ENCODE data around the gene DYSF.

The DYSF gene

DNA sequence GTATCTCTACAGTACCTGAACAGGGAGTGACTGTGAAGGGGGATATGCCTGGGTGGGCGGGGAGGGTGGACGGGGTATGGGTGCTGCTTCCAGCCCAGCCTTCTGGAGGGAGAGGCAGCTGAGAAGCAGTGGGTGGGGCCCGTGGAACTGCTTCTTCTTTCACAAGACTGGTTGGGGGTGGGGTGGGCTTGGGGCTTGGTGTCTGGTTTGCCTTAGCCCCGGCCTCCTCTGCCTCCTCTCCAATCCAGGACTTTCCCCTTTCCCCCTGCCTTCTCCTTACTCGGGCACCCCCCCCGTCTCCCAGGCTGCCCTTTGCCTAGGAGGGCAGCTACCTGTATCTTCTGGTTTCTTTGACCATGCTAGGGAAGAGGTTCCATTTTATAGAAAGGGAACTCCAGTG, 233.4 kb downstream of the DYSF start:
- no peak for DNase-seq (ENCODE audit: low read depth in 3 of 3, low spot score in 1 of 3)

DNA sequence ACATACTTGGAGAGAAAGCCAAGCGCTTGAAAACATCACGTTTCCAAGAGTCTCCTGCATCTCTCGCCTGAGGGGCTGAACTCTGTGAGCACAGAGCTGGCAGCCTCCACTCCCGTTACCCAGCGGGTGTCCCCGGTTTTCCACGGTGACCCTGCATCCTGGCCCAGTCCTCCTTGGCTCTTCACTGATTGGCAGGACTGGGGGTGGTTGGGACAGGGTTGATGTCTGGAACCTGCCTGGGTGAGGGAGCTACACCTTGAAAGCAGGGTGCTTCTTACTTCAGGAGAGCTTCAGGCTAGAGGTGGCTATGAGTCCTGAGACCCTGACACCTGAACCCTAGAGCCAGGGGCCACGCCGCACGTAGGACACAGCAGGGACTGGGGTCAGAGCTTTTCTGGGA, 234.1 kb downstream of the DYSF start:
- DNase-seq (ENCODE audit: low read depth in 3 of 3, low spot score in 1 of 3), result no peak

DNA sequence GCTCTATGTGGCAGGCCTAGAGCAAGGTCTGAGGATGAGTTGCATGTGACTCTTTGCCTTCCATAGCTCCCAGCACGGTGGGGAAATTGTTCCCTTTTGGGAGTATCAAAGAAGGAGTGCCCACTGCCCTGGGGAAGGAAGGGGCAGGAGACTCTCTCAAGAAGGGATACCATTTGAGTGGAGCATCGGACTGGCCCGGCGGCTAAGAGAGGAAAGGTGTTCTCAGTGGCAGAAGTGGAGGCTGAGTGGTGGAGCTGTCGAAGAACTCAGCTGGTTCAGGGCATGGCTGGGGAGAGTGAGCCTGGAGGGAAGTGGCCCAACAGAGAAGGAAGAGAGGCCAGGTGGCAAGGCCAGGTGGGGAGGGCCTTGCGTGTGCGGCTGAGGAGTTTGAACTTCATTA, 235.2 kb downstream of the DYSF start:
- no peak for DNase-seq (ENCODE audit: low read depth in 3 of 3, low spot score in 1 of 3)

- no peak for DNase-seq (ENCODE audit: low read depth in 3 of 3, low spot score in 1 of 3)
Observed at GRCh38 chr2:71689393-71689792, 236.0 kb downstream of the DYSF start.

- DNase-seq (ENCODE audit: low read depth in 3 of 3, low spot score in 1 of 3), result no peak
Observed at GRCh38 chr2:71689968-71690834, 236.8 kb downstream of the DYSF start.

GRCh38 chr2:71690876-71691475, 237.6 kb downstream of the DYSF start:
- no peak for DNase-seq (ENCODE audit: low read depth in 3 of 3, low spot score in 1 of 3)

GRCh38 chr2:71691747-71692441, 238.5 kb downstream of the DYSF start:
- DNase-seq (ENCODE audit: low read depth in 3 of 3, low spot score in 1 of 3), result no peak

DNA sequence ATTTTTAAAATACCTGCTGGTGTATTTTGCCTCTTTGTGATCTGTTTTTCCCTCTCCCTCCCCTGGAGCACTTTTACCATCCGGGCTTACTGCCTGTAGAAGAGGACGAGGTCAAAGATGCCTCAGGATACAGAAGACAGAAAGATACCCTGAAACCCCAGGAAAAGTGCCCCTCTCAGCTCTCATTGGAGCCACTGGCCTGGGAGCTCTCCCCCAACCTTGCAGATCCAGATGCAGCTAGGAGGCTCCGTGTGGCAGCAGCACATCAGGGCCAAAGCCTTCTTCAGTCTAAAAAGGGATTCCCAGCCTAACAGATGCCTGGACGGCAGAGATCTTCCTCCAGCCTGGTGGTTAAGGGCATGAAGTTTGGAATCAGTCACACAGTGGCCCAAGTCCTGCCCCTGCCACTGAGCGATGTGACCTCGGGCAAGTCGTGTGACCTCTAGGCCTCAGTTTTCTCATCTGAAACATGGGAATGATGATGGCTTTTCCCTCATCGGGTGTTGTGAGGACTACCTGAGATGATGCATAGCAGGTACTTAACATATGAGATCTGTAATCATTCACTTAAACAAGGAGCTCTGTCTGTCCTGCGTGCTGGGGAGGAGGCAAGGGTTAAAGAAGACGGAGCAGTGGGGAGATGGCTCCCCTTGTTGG, 239.4 kb downstream of the DYSF start:
- DNase-seq (ENCODE audit: low read depth in 3 of 3, low spot score in 1 of 3), result no peak

DNA sequence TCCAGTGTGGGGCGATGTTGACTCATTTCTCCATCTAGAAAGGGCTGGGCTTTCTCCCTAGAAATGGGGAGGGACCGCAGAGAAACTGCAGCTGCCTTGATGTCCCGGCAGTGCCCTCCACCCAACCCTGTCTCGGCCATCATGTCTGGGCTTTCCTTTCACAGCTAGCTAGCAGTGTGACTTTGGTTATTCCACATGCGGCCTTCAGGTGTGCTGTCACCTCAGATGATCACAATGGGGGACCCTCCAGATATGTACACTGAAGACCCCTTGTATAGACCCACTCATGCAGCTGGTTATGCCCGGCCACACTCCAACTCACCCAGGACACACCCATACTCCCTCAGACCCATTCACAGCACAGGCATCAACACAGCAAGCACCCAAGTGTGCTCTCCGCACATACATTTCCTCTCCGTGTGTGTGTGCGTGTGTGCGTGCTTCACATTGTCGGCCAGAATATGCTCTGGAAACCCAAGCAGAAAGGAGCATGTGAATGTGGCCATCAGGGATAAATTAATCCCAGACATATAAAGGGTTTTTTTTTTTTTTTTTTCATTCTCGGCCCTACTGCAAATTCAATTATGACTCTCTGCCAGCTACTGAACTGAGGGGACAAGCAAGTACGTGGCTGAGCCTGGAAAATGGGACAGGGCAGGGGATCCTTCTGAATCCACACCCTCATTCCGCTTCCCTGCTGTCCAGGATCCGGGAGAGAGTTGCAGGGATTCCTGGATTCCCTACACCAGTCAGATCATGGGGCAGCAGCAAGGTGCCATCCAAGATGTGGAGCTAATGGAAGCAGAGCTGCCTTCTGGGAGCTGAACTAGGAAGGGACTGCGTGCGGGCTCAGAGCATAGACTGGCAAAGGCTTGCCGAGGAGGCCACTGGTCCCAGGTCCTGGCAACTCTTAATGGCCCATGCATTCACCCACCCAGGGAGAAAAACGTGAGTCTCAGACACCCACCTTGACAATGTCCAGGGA, 240.2 kb downstream of the DYSF start:
- no peak for DNase-seq (ENCODE audit: low read depth in 3 of 3, low spot score in 1 of 3)

GRCh38 chr2:71694501-71695234, 241.3 kb downstream of the DYSF start:
- DNase-seq (ENCODE audit: low read depth in 3 of 3, low spot score in 1 of 3), result no peak

GRCh38 chr2:71695235-71696120, 242.1 kb downstream of the DYSF start:
- no peak for DNase-seq (ENCODE audit: low read depth in 3 of 3, low spot score in 1 of 3)

- no peak for DNase-seq (ENCODE audit: low read depth in 3 of 3, low spot score in 1 of 3)
Observed at GRCh38 chr2:71696381-71696780, 243.0 kb downstream of the DYSF start.

DNA sequence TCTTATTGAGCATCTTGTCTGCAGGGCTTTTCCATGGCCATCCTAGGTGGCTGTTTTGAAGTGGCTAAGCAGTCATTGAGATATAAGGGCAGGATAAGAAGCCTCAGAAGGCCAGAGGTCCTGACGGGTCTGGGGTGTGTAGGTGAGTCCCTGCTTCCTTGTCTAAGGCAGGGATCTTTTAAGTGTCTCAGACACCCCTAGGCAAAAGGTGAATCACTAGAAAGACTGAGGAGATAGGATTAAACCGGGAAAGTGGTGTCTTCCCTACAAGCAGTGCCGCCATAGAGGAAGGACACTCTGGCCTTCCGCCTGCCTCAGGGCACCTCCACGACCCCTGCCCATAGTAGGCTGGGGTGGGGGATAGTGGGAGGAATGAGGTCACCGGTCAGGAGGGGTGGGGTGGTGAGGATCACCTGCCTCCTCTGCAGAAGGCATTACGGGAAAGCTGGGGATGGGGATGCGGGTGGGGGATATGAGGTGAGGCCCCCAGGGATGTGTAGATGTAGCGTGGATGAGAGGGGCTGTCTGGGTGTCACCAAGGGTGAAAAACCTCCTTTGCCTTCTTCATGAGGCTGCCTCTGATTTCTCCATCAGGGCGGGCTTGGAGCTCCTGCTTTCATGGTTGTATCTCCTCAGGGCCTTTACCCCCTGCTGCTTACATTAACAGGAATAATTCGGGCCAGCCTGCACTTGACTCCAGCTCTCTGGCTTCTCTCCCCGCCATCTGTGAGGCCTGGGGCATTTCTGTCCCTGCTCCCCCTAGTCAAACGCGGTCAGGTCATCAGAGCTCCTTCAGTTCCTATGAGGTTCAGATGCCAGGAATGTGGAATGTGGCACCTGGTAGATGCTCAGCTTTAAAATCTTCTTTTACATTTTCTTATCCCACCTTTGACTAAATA, 244.0 kb downstream of the DYSF start:
- DNase-seq (ENCODE audit: low read depth in 3 of 3, low spot score in 1 of 3), result no peak

DNA sequence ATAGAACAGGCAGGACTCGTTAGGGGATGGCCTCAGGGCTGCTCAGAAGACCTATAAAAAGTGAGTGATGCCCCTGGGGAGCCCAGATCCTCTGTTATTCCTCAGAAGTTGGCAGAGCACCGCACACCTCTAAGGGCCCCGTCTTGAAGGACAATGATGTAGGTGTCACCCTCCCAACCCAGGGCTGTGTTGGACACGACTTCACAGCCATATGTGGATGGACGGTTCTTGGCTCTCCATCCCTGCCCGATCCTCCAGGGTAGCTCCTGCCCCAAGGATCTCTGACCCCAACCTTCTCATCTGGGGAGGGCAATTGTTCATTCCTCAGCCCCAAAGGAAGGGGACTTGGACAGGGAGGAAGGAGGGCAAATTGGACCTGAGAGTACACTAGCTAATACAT, 246.1 kb downstream of the DYSF start:
- no peak for DNase-seq (ENCODE audit: low read depth in 3 of 3, low spot score in 1 of 3)

DNA sequence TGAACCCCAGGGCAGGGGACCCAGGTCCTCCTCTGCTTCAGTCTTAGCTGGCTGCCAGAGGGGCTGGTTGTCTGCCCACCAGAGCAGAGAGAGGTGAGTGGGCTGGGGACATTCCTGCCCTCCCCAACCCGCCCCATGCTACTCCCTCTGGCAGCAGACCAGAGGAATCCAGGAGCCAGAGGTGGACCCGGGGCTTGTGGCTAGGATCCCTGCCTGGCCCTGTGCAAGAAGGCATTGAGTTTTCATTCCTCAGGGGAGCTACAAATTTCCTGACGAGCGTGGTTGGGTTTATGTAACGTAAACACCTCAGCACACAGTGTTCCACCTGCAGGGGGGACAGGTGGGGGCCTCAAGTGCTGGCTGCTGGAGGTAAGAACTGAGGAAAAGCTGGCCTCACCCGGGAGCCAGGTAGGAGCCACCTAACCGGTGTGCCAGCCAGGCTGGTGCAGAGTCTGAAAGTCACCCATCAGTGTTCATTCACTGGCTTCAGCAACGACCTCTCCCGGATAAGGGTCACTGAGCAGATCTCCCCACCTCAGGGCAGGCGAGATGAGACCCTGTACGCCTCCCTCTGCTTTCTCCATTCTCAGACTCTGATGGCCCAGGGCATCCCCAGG, 246.8 kb downstream of the DYSF start:
- DNase-seq (ENCODE audit: low read depth in 3 of 3, low spot score in 1 of 3), result no peak

DNA sequence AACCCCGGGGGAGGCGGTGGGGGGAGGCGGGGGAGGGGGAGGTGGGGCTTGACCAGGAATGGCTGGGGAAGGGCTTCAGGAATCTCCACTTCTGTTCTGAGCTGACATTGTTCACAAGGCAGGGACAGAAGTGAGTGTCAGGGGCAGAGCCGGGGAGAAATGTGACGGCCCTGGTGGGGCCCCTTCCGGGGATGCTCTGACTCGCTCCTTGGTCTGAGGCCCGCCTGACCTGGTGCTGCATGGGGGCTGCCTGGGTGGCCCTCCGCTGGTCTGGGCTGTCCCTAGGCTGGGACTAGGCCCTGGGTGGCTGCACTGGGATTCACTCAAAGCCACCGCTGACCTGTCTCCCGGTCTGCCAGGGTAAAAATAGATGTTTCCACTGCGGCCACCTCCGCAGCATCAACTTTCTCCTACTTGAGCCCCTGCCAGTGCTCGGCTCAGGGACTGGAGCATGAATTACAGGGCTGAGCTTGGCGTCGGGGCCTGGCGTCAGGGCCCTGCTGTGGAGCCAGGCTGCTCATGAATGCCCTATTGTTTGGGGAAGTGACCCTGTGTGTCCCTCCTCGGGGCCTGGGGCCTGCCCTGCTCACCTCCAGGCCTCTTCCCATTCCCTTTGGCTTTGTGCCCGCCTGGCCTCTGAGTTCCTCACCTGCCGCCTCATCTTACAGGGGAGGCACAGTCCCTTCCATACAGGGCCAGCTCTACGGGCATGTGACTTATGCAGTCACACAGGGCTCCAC, 247.5 kb downstream of the DYSF start:
- no peak for DNase-seq (ENCODE audit: low read depth in 3 of 3, low spot score in 1 of 3)
